H1 (cell line): ENCODE data around the gene AIPL1. TPM values are rescaled to one million over a fixed set of nuclear protein-coding genes. Genes with fewer than 3 reads are reported as not detected.

Experiments used
- CTCF ChIA-PET: fragments of 300-600 bp; sonication (Branson Sonifier 250); formaldehyde crosslinking; loops from one replicate; lab custom pipeline; 2021; ENCODE audit not compliant: partially characterized antibody; lab: Charles Lee
- POLR2A ChIA-PET: fragments of 300-600 bp; sonication (Branson Sonifier 250); formaldehyde crosslinking; loops from one replicate; lab custom pipeline; 2021; ENCODE audit warnings: inconsistent platforms; ENCODE audit not compliant: partially characterized antibody; lab: Charles Lee
- DNase-seq, 2 experiments: peaks; one replicate each; pipeline versions ENCODE4 v3.0.0 to v3.0.0-alpha.2; 2010 to 2022; ENCODE audit warnings: low spot score in 2 of 2, low read depth in 1 of 2, mixed read lengths in 1 of 2
- FAIRE-seq: peaks from 2 replicates; lab custom pipeline; 2011; peaks lifted over from hg19 to GRCh38; lab: Jason Lieb, UNC
- H2AFZ ChIP-seq: 2 replicates; pipeline ENCODE4 v1.8.1; 2012; ENCODE audit warnings: low read length, inconsistent platforms
- H2AK5ac ChIP-seq: 2 replicates; pipeline ENCODE4 v1.6.1; 2013; ENCODE audit warnings: low read depth, low read length
- H2BK120ac ChIP-seq: replicated peaks from 2 replicates; pipeline ENCODE3; 2013; ENCODE audit warnings: low read depth, low read length, inconsistent platforms
- H2BK12ac ChIP-seq: 2 replicates; pipeline ENCODE4 v1.6.1; 2013; ENCODE audit warnings: low read depth, low read length
- H2BK15ac ChIP-seq: 2 replicates; pipeline ENCODE4 v1.6.1; 2013; ENCODE audit warnings: low read length
- H2BK20ac ChIP-seq: 2 replicates; pipeline ENCODE4 v1.6.1; 2013; ENCODE audit warnings: low read length
- H2BK5ac ChIP-seq: 2 replicates; pipeline ENCODE4 v1.6.1; 2013; ENCODE audit warnings: low read depth, low read length
- H3K14ac ChIP-seq: 2 replicates; pipeline ENCODE4 v1.6.1; 2013; ENCODE audit warnings: inconsistent platforms; ENCODE audit not compliant: insufficient read length
- H3K18ac ChIP-seq: 2 replicates; pipeline ENCODE4 v1.6.1; 2013; ENCODE audit warnings: low read length; ENCODE audit errors: extremely low read depth
- H3K23ac ChIP-seq: 2 replicates; pipeline ENCODE4 v1.6.1; 2013; ENCODE audit warnings: inconsistent platforms; ENCODE audit not compliant: insufficient read length
- H3K23me2 ChIP-seq: 2 replicates; pipeline ENCODE4 v1.6.1; 2013; ENCODE audit warnings: low read depth, low read length
- H3K27ac ChIP-seq: 2 replicates; pipeline ENCODE4 v1.6.1; 2011; ENCODE audit warnings: low read depth, low read length, inconsistent platforms
- H3K27me3 ChIP-seq, 4 experiments: replicated peaks in 1 of 4; 1 replicate in 1 of 4; 2 replicates in 3 of 4; pipeline versions ENCODE4 v1.6.1 to v1.8.1; 2011 to 2013; ENCODE audit warnings: low read length in 3 of 4, mild to moderate bottlenecking in 3 of 4, inconsistent platforms in 2 of 4, mixed read lengths in 2 of 4, moderate library complexity in 1 of 4; ENCODE audit not compliant: control insufficient read depth in 3 of 4, insufficient read depth in 3 of 4; ENCODE audit errors: extremely low read depth in 1 of 4
- H3K36me3 ChIP-seq, 4 experiments: 2 replicates each; pipeline versions ENCODE4 v1.6.1 to v1.8.1; 2011 to 2013; ENCODE audit warnings: mild to moderate bottlenecking in 4 of 4, low read length in 3 of 4, moderate library complexity in 2 of 4, control low read depth in 1 of 4, inconsistent platforms in 1 of 4; ENCODE audit not compliant: insufficient read depth in 4 of 4, control insufficient read depth in 2 of 4
- H3K4ac ChIP-seq: replicated peaks from 2 replicates; pipeline ENCODE3; 2013; ENCODE audit warnings: low read length, low read depth, mixed read lengths, inconsistent platforms; ENCODE audit not compliant: insufficient read length
- H3K4me1 ChIP-seq, 4 experiments: replicated peaks in 1 of 4; 1 replicate in 1 of 4; 2 replicates in 3 of 4; pipeline versions ENCODE4 v1.6.1 to v1.8.1; 2011 to 2013; ENCODE audit warnings: low read length in 3 of 4, inconsistent platforms in 2 of 4, mixed read lengths in 1 of 4; ENCODE audit not compliant: insufficient read depth in 4 of 4, control insufficient read depth in 3 of 4
- H3K4me2 ChIP-seq, 2 experiments: 2 replicates each; pipeline versions ENCODE4 v1.6.1 to v1.8.1; 2011 to 2013; ENCODE audit warnings: low read depth in 2 of 2, low read length in 2 of 2, control low read depth in 1 of 2, inconsistent platforms in 1 of 2, mild to moderate bottlenecking in 1 of 2; ENCODE audit not compliant: insufficient read depth in 1 of 2
- H3K4me3 ChIP-seq, 4 experiments: fragments of 200-600, 300-600 bp in 1 of 4; sonication (generic), shearing (Covaris generic), sonication (Bioruptor Twin) in 1 of 4; 2 replicates each; pipeline versions ENCODE4 v1.5.1 to v1.8.1; 2011 to 2016; ENCODE audit warnings: low read length in 4 of 4, low read depth in 3 of 4, control low read depth in 2 of 4, inconsistent platforms in 2 of 4, mild to moderate bottlenecking in 2 of 4, mixed read lengths in 1 of 4, moderate library complexity in 1 of 4; ENCODE audit not compliant: insufficient read depth in 2 of 4; ENCODE audit errors: extremely low read depth in 1 of 4
- H3K56ac ChIP-seq: replicated peaks from 2 replicates; pipeline ENCODE3; 2013; ENCODE audit warnings: low read depth, mild to moderate bottlenecking, mixed read lengths, low read length, inconsistent platforms; ENCODE audit not compliant: insufficient read length
- H3K79me1 ChIP-seq: 2 replicates; pipeline ENCODE4 v1.6.1; 2013; ENCODE audit warnings: low read depth, low read length, control low read depth
- H3K79me2 ChIP-seq, 2 experiments: 2 replicates each; pipeline versions ENCODE4 v1.6.1 to v1.8.1; 2012 to 2013; ENCODE audit warnings: low read length in 2 of 2, mild to moderate bottlenecking in 2 of 2, inconsistent platforms in 1 of 2; ENCODE audit not compliant: insufficient read depth in 2 of 2, control insufficient read depth in 1 of 2
- H3K9ac ChIP-seq, 4 experiments: replicated peaks in 1 of 4; 1 replicate in 1 of 4; 2 replicates in 3 of 4; pipeline versions ENCODE4 v1.6.1 to v1.8.1; 2011 to 2013; ENCODE audit warnings: low read depth in 3 of 4, low read length in 3 of 4, control low read depth in 2 of 4, mild to moderate bottlenecking in 2 of 4, moderate library complexity in 2 of 4, inconsistent platforms in 1 of 4; ENCODE audit errors: extremely low read depth in 1 of 4
- H3K9me3 ChIP-seq, 2 experiments: 2 replicates each; pipeline versions ENCODE4 v1.6.1 to v1.8.1; 2012 to 2013; ENCODE audit warnings: mild to moderate bottlenecking in 2 of 2, moderate library complexity in 2 of 2, control low read depth in 1 of 2, inconsistent platforms in 1 of 2, low read depth in 1 of 2, low read length in 1 of 2, mixed read lengths in 1 of 2; ENCODE audit not compliant: insufficient read depth in 2 of 2
- H4K20me1 ChIP-seq, 2 experiments: replicated peaks in 1 of 2; 2 replicates each; pipeline versions ENCODE3 to v1.8.1; 2011 to 2013; ENCODE audit warnings: inconsistent platforms in 2 of 2, low read length in 2 of 2, mild to moderate bottlenecking in 1 of 2; ENCODE audit not compliant: insufficient read depth in 2 of 2, control insufficient read depth in 1 of 2
- H4K5ac ChIP-seq: 2 replicates; pipeline ENCODE4 v1.6.1; 2013; ENCODE audit warnings: low read length, low read depth, mixed read lengths, inconsistent platforms; ENCODE audit not compliant: insufficient read length
- H4K8ac ChIP-seq: 2 replicates; pipeline ENCODE4 v1.8.0; 2013; ENCODE audit warnings: mild to moderate bottlenecking, moderate library complexity, low read length, inconsistent platforms; ENCODE audit not compliant: insufficient read depth; ENCODE audit errors: extremely low read depth
- H4K91ac ChIP-seq: replicated peaks from 2 replicates; pipeline ENCODE3; 2013; ENCODE audit warnings: low read length, mixed read lengths, inconsistent platforms; ENCODE audit not compliant: insufficient read length
- ATF2 ChIP-seq: IDR thresholded peaks from 2 replicates; pipeline ENCODE4 v1.6.1; 2012; ENCODE audit warnings: low read length, inconsistent platforms
- CBX5 ChIP-seq: fragments of 300-800, 300-1000 bp; sonication (generic); IDR thresholded peaks from 2 replicates; pipeline ENCODE4 v1.7.1; 2016; ENCODE audit warnings: antibody characterized with exemption, low read length, low read depth
- CBX8 ChIP-seq: fragments of 300-800, 300-1000 bp; sonication (generic); IDR thresholded peaks from 2 replicates; pipeline ENCODE4 v1.7.1; 2016; ENCODE audit warnings: low read depth, low read length, borderline replicate concordance
- GABPA ChIP-seq: IDR thresholded peaks from 2 replicates; pipeline ENCODE4 v1.6.1; 2011; ENCODE audit warnings: mild to moderate bottlenecking, low read length, moderate library complexity, borderline replicate concordance; ENCODE audit not compliant: insufficient read depth
- KDM1A ChIP-seq: fragments of 200-600, 300-600 bp; sonication (generic); IDR thresholded peaks from 2 replicates; pipeline ENCODE4 v1.7.1; 2016; ENCODE audit warnings: mild to moderate bottlenecking, low read length, borderline replicate concordance
- KDM5A ChIP-seq: fragments of 200-600 bp; IDR thresholded peaks from 2 replicates; pipeline ENCODE4 v1.7.1; 2012; ENCODE audit warnings: mild to moderate bottlenecking, low read length, inconsistent platforms, mixed read lengths
- MAFK ChIP-seq: IDR thresholded peaks from 2 replicates; pipeline ENCODE4 v1.6.1; 2012; ENCODE audit warnings: low read depth, mild to moderate bottlenecking, improper control_type of control experiment, low read length
- SIRT6 ChIP-seq: IDR thresholded peaks from one replicate; pipeline ENCODE4 v1.7.1; 2012; ENCODE audit warnings: low read length, inconsistent platforms
- SRF ChIP-seq: IDR thresholded peaks from 2 replicates; pipeline ENCODE4 v1.6.1; 2011; ENCODE audit warnings: mild to moderate bottlenecking, low read depth, low read length, moderate library complexity
- TAF7 ChIP-seq: optimal IDR thresholded peaks from 2 replicates; pipeline ENCODE3; 2011; ENCODE audit warnings: low read depth, mild to moderate bottlenecking, inconsistent platforms, low read length, moderate library complexity, borderline replicate concordance
- WGBS, 2 experiments: shearing (Covaris generic) in 1 of 2; methylation state at CpG; one replicate each; pipeline versions ENCODE4 v1.1.6 to v1.1.7; 2013 to 2015; ENCODE audit warnings: low lambda C conversion rate in 2 of 2, mixed read lengths in 2 of 2, inconsistent platforms in 1 of 2, low coverage in 1 of 2, missing lambda C conversion rate in 1 of 2; ENCODE audit not compliant: insufficient replicate concordance in 2 of 2, insufficient coverage in 1 of 2, insufficient read length in 1 of 2; ENCODE audit errors: extremely low coverage in 1 of 2, missing lambda C conversion rate in 1 of 2; 5-methylcytosine and 5-hydroxymethylcytosine counted together
- polyA plus RNA-seq, 7 experiments: library from polyadenylated mRNA; depleted of rRNA in 3 of 7; stranded (reverse) in 5 of 7; unstranded in 2 of 7; fragments of >200 nt in 5 of 7; fragments of 200-250 nt in 2 of 7; gene quantifications; 1 replicate in 5 of 7; 2 replicates in 1 of 7; 4 replicates in 1 of 7; pipeline versions ENCODE4 v1.2.1 to v1.2.3, GENCODE V29; 2011 to 2013; ENCODE audit warnings: missing spikeins in 2 of 7, mixed read lengths in 2 of 7
- total RNA-seq: library from RNA; stranded (reverse); fragmentation: NEBNext Ultra II Directional; extraction: Animal tissue kit (Norgen Biotek cat#: 25700); gene quantifications from 2 replicates; pipeline ENCODE4 v1.2.1, GENCODE V29; 2021

The AIPL1 gene
- total and polyA plus RNA-seq, 2 of the 8 experiments (the other 6 are each of a cell fraction or from before 2014, with no cell fraction given): 0.56 to 0.71 TPM

DNA sequence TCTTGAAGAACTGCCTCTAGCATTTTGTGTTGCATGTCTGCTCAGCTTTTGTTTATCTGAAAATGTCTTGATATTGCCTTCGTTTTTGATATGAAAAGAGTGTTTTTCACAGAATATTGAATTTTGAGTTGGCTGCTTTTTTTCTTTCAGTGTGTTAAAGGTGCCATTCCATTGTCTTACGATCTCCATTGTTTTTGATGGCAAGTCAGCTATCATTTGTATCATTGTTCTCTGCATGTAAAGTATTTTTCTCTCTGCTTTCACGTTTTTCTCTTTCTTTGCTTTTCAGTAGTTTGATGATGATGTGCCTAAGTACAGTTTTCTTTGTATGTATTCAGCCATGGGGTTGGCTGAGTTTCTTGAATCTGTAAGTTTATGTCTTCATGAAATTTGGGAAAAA lies 57.0 kb downstream of the AIPL1 start:
- H3K23ac ChIP-seq: no peak overlapping the region
- 66% methylated on average over 3 of the region's 3 CpGs; no CpG with 5 or more reads in 1 of the 2 experiments for WGBS, 2 experiments
- H4K20me1 ChIP-seq: no peaks in the 10 kb centered on the region
- ChIA-PET POLR2A (no interaction called here), CTCF (interaction anchor here (1.1 kb wide), 1 partner anchor 87 kb away, joined by 4 read pairs; no protein-coding TSS in a partner anchor)
- H4K91ac ChIP-seq: no peak overlapping the region
- no peak overlapping the region for H4K5ac ChIP-seq
- H3K4me2 ChIP-seq: no peak overlapping the region
- no peak overlapping the region for H2BK15ac ChIP-seq
- no peak overlapping the region for H2BK5ac ChIP-seq
- H3K4me3 ChIP-seq: no peak overlapping the region
- no peaks in the 10 kb centered on the region; a peak in 2 of 4 replicates for H3K9me3 ChIP-seq
- no peak overlapping the region for H3K4ac ChIP-seq
- H3K4me1 ChIP-seq: peaks cover 3 to 14% (median 7%) of the 10 kb centered on the region in 4 experiments; a peak in 5 of 7 replicates
- no peak overlapping the region for H2BK120ac ChIP-seq
- no peaks in the 10 kb centered on the region for H3K79me2 ChIP-seq
- no peak overlapping the region for H2AFZ ChIP-seq
- H3K9ac ChIP-seq: no peak overlapping the region
- no peaks in the 10 kb centered on the region for H3K36me3 ChIP-seq
- no peak overlapping the region for H2BK20ac ChIP-seq
- no peak overlapping the region for H3K18ac ChIP-seq
- H3K14ac ChIP-seq: no peak overlapping the region
- H2AK5ac ChIP-seq: no peak overlapping the region
- FAIRE-seq (no peak), DNase-seq (no peak)
- peaks cover 3% of the 10 kb centered on the region for H3K23me2 ChIP-seq
- no peak overlapping the region for H2BK12ac ChIP-seq
- no peak overlapping the region for H3K56ac ChIP-seq
- no peaks in the 10 kb centered on the region for H3K79me1 ChIP-seq
- no peak overlapping the region for H4K8ac ChIP-seq
- no peaks in the 10 kb centered on the region for H3K27me3 ChIP-seq
- no peak overlapping the region for H3K27ac ChIP-seq
- TF ChIP-seq KDM1A (no peak), CBX8 (no peak), ATF2 (no peak), GABPA (no peak), TAF7 (no peak), MAFK (no peak), SRF (no peak), SIRT6 (no peak), KDM5A (no peak), CBX5 (no peak)
